SK-N-SH treated with all-trans-retinoic acid at 6 μM for 48 hours (cell line): ENCODE results near the gene GREM1.

ENCODE experiments used
- ATAC-seq: fragments of 200-7000 bp; cut with Tn5 transposase; 3 replicates; pipeline ENCODE4 v1.9.1; 2020; ENCODE audit warnings: mild to moderate bottlenecking, moderate library complexity
- ARNTL ChIP-seq: fragments of 450-650 bp; formaldehyde crosslinking; IDR thresholded peaks from 2 replicates; pipeline ENCODE4 v1.5.0; 2020; ENCODE audit warnings: low read depth, mild to moderate bottlenecking, moderate library complexity, borderline replicate concordance
- BACH2 ChIP-seq: fragments of 250-450 bp; sonication (Bioruptor Pico); IDR thresholded peaks from 2 replicates; pipeline ENCODE4 v1.9.0; 2021; ENCODE audit warnings: mild to moderate bottlenecking, borderline replicate concordance
- CREB5 ChIP-seq: fragments of 250-450 bp; sonication (Bioruptor Pico); IDR thresholded peaks from 2 replicates; pipeline ENCODE4 v1.5.1; 2020; ENCODE audit warnings: low read depth, mild to moderate bottlenecking, moderate library complexity
- CSDC2 ChIP-seq: fragments of 250-450 bp; sonication (Bioruptor Pico); IDR thresholded peaks from 2 replicates; pipeline ENCODE4 v1.5.0; 2020; ENCODE audit warnings: mild to moderate bottlenecking, moderate library complexity
- ESRRG ChIP-seq: fragments of 250-450 bp; sonication (Bioruptor Pico); IDR thresholded peaks from 2 replicates; pipeline ENCODE4 v1.6.1; 2021; ENCODE audit warnings: mild to moderate bottlenecking
- GLIS3 ChIP-seq: fragments of 250-450 bp; sonication (Bioruptor Pico); IDR thresholded peaks from 2 replicates; pipeline ENCODE4 v1.5.0; 2020; ENCODE audit warnings: mild to moderate bottlenecking, moderate library complexity
- ISL1 ChIP-seq: fragments of 250-450 bp; sonication (Bioruptor Pico); IDR thresholded peaks from 2 replicates; pipeline ENCODE4 v2.1.2; 2022; ENCODE audit warnings: mild to moderate bottlenecking, moderate library complexity
- OSR1 ChIP-seq: fragments of 250-450 bp; sonication (Bioruptor Pico); IDR thresholded peaks from 2 replicates; pipeline ENCODE4 v1.8.0; 2022; ENCODE audit warnings: moderate library complexity, mild to moderate bottlenecking, inconsistent platforms
- PATZ1 ChIP-seq: fragments of 250-450 bp; sonication (Bioruptor Pico); IDR thresholded peaks from 2 replicates; pipeline ENCODE4 v1.8.0; 2020; ENCODE audit warnings: mild to moderate bottlenecking, moderate library complexity, borderline replicate concordance
- POU6F1 ChIP-seq: fragments of 250-450 bp; sonication (Bioruptor Pico); IDR thresholded peaks from 2 replicates; pipeline ENCODE4 v1.8.0; 2021; ENCODE audit warnings: low read depth, mild to moderate bottlenecking, moderate library complexity, borderline replicate concordance
- PPARA ChIP-seq: fragments of 250-450 bp; sonication (Bioruptor Pico); IDR thresholded peaks from 2 replicates; pipeline ENCODE4 v1.5.0; 2020; ENCODE audit warnings: mild to moderate bottlenecking, borderline replicate concordance
- RARB ChIP-seq: fragments of 250-450 bp; sonication (Bioruptor Pico); IDR thresholded peaks from 2 replicates; pipeline ENCODE4 v1.8.0; 2021; ENCODE audit warnings: mild to moderate bottlenecking, moderate library complexity
- SNAI2 ChIP-seq: fragments of 250-450 bp; sonication (Bioruptor Pico); IDR thresholded peaks from 2 replicates; pipeline ENCODE4 v1.5.0; 2020; ENCODE audit warnings: mild to moderate bottlenecking, moderate library complexity
- TCF4 ChIP-seq: fragments of 250-450 bp; sonication (Bioruptor Pico); IDR thresholded peaks from 2 replicates; pipeline ENCODE4 v1.8.0; 2021; ENCODE audit warnings: mild to moderate bottlenecking, moderate library complexity, borderline replicate concordance
- TSHZ2 ChIP-seq: fragments of 250-450 bp; sonication (Bioruptor Pico); IDR thresholded peaks from 2 replicates; pipeline ENCODE4 v1.5.0; 2020; ENCODE audit warnings: mild to moderate bottlenecking, moderate library complexity
- ZC3H10 ChIP-seq: fragments of 250-450 bp; sonication (Bioruptor Pico); IDR thresholded peaks from 2 replicates; pipeline ENCODE4 v1.5.1; 2021; ENCODE audit warnings: mild to moderate bottlenecking, moderate library complexity
- ZFP3 ChIP-seq: fragments of 250-450 bp; sonication (Bioruptor Pico); IDR thresholded peaks from 2 replicates; pipeline ENCODE4 v1.5.0; 2020; ENCODE audit warnings: mild to moderate bottlenecking, moderate library complexity
- ZFP30 ChIP-seq: fragments of 450-650 bp; formaldehyde crosslinking; IDR thresholded peaks from 2 replicates; pipeline ENCODE4 v1.5.0; 2022; ENCODE audit warnings: mild to moderate bottlenecking, moderate library complexity
- ZNF565 ChIP-seq: fragments of 450-650 bp; formaldehyde crosslinking; conservative IDR thresholded peaks from 2 replicates; pipeline ENCODE4 v1.5.0; 2020; ENCODE audit warnings: low read depth, mild to moderate bottlenecking, moderate library complexity
- ZNF70 ChIP-seq: fragments of 450-650 bp; formaldehyde crosslinking; IDR thresholded peaks from 2 replicates; pipeline ENCODE4 v1.5.0; 2020; ENCODE audit warnings: mild to moderate bottlenecking, moderate library complexity
- ZNF8 ChIP-seq: fragments of 450-650 bp; formaldehyde crosslinking; IDR thresholded peaks from 2 replicates; pipeline ENCODE4 v1.5.0; 2020; ENCODE audit warnings: mild to moderate bottlenecking, moderate library complexity
- TF ChIP-seq, protein P1 (sequence below): fragments of 250-450 bp; sonication (Bioruptor Pico); IDR thresholded peaks from 2 replicates; pipeline ENCODE4 v1.5.1; 2021; ENCODE audit warnings: mild to moderate bottlenecking, moderate library complexity

The GREM1 gene

GRCh38 chr15:32677238-32677750 lies 40.5 kb upstream of the GREM1 start:
- ATAC-seq, result no peak
- no peak for TF ChIP-seq ZNF565
- TF ChIP-seq CREB5 (CRISPR knock-in tag), result no peak
- TF ChIP-seq OSR1 (CRISPR knock-in tag), result no peak
- TF ChIP-seq RARB (CRISPR knock-in tag), result no peak
- TF ChIP-seq ARNTL (CRISPR knock-in tag), result no peak
- TF ChIP-seq SNAI2 (CRISPR knock-in tag), result no peak
- TF ChIP-seq CSDC2 (CRISPR knock-in tag), result no peak
- no peak for TF ChIP-seq POU6F1 (CRISPR knock-in tag)
- TF ChIP-seq, protein P1, sequence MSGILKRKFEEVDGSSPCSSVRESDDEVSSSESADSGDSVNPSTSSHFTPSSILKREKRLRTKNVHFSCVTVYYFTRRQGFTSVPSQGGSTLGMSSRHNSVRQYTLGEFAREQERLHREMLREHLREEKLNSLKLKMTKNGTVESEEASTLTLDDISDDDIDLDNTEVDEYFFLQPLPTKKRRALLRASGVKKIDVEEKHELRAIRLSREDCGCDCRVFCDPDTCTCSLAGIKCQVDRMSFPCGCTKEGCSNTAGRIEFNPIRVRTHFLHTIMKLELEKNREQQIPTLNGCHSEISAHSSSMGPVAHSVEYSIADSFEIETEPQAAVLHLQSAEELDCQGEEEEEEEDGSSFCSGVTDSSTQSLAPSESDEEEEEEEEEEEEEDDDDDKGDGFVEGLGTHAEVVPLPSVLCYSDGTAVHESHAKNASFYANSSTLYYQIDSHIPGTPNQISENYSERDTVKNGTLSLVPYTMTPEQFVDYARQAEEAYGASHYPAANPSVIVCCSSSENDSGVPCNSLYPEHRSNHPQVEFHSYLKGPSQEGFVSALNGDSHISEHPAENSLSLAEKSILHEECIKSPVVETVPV (CRISPR knock-in tag), result no peak
- TF ChIP-seq ISL1 (CRISPR knock-in tag), result no peak
- no peak for TF ChIP-seq ZNF70 (CRISPR knock-in tag)
- TF ChIP-seq ZNF8 (CRISPR knock-in tag), result no peak
- no peak for TF ChIP-seq PPARA (CRISPR knock-in tag)
- TF ChIP-seq TSHZ2 (CRISPR knock-in tag), result no peak
- TF ChIP-seq PATZ1 (CRISPR knock-in tag), result no peak
- TF ChIP-seq TCF4 (CRISPR knock-in tag), result no peak
- no peak for TF ChIP-seq ESRRG
- TF ChIP-seq ZFP3 (CRISPR knock-in tag), result no peak
- TF ChIP-seq GLIS3 (CRISPR knock-in tag), result no peak

DNA sequence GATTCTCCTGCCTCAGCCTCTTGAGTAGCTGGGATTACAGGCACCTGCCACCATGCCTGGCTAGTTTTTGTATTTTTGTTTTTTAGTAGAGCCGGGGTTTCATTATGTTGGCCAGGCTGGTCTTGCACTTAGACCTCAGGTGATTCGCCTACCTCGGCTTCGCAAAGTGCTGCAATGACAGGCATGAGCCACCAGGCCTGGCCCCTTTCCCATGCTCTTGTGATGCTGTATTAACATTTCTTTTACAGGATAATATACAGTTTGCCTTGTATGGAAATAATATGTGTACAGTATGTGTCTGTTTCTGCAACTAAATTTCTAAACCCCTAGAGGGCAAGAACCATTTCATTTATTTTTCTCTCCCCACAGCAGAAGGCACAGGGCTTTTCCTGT lies 38.5 kb upstream of the GREM1 start:
- TF ChIP-seq PPARA (CRISPR knock-in tag), result no peak
- no peak for TF ChIP-seq TSHZ2 (CRISPR knock-in tag)
- no peak for TF ChIP-seq ARNTL (CRISPR knock-in tag)
- TF ChIP-seq ZFP30 (CRISPR knock-in tag), result no peak
- no peak for TF ChIP-seq BACH2 (CRISPR knock-in tag)
- TF ChIP-seq ZNF8 (CRISPR knock-in tag), result no peak
- no peak for TF ChIP-seq OSR1 (CRISPR knock-in tag)
- TF ChIP-seq ZC3H10 (CRISPR knock-in tag), result no peak
- TF ChIP-seq ZNF70 (CRISPR knock-in tag), result no peak
- TF ChIP-seq ISL1 (CRISPR knock-in tag), result no peak
- no peak for TF ChIP-seq ZFP3 (CRISPR knock-in tag)
- no peak for ATAC-seq
